Measurements from ENCODE around the gene ACSS3.

Gene ACSS3

DNA sequence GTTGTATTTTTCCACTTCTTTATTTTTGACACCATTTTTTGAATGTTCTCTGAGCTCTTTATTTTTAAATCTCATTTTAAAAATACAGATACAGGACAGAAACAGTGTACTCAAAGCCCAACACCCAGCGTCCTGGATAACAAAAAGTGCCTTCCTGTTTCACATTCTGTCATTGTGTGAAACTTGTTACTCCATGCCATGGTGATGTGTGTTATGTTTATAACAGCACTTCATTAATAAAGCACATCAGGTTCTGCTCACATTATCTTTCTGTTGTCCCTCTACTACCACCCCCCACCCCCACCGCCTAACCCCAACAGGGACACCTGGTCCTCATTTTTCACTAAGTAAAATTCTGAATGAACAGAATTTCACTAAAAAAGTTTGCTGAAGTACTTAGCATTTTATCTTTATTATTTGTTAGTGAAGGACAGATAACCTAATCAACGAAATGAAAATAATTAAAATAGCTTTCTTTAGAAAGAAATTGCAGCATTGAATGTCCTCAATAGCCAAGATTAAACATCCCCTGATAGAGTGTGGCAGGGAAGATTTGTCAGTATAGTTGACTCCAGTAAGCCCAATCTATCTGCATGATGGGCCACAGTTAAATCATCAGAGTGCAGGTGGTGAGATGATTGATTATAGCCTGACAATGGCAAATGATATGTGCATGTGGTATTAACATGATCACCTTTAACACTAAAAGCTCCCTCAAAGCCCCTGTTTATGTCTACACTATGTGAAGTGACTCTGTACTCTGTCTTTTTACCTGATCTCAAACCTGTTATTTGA, 153.9 kb downstream of the ACSS3 start (continued):
- no peak for TF ChIP-seq PRDM6 (tag by site-specific recombination; IDR thresholded peaks at IDR 0.05)
- TF ChIP-seq ZNF704 (tag by site-specific recombination; IDR thresholded peaks at IDR 0.05), result no peak
- TF ChIP-seq ZNF214 (tag by site-specific recombination; IDR thresholded peaks at IDR 0.05; ENCODE audit: borderline replicate concordance), result no peak

DNA sequence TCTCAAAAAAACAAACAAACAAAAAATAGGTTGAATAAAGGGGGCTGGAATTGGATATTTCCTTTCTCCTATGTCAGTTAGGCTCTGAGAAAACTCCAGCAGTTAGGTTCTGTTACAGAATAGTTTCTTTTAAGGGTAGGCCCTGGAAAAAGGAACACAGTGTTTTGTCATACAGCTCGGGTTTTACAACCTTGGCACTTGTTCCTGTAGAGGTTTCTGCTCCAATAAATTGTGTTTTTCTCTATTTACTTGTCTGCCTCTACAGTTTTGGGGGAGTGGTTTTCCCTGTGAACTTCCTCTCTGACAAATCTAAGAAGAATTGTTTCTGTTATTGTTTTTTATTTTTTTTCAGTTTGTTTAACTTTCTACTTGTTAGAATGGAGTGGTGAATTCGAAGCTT, 167.6 kb downstream of the ACSS3 start:
- ChIA-PET CTCF (interaction anchor here (0.7 kb wide), 1 partner anchor 38 kb away, joined by 3 read pairs; no protein-coding TSS in a partner anchor), POLR2A (no interaction called here)
- no peaks in the 10 kb centered on the region for H3K9me3 ChIP-seq (ENCODE audit: control insufficient read depth, insufficient read depth, low read depth, low read length)
- no peaks in the 10 kb centered on the region for H3K36me3 ChIP-seq (ENCODE audit: control insufficient read depth in 2 of 2, insufficient read depth in 1 of 2, low read length in 2 of 2)
- H3K27ac ChIP-seq (ENCODE audit: extremely low read depth, low read depth, low read length), result no peak overlapping the region
- H3K4me1 ChIP-seq (ENCODE audit: control insufficient read depth, insufficient read depth, low read length), result no peaks in the 10 kb centered on the region
- no peak overlapping the region for H3K4me3 ChIP-seq (ENCODE audit: low read depth, low read length)
- TF ChIP-seq ZNF2 (tag by site-specific recombination; IDR thresholded peaks at IDR 0.05), result no peak
- TF ChIP-seq OSR2 (tag by site-specific recombination; IDR thresholded peaks at IDR 0.05), result no peak
- TF ChIP-seq PRDM4 (tag by site-specific recombination; IDR thresholded peaks at IDR 0.05), result no peak
- no peak for TF ChIP-seq ZNF248 (tag by site-specific recombination; IDR thresholded peaks at IDR 0.05)
- TF ChIP-seq, protein P1, sequence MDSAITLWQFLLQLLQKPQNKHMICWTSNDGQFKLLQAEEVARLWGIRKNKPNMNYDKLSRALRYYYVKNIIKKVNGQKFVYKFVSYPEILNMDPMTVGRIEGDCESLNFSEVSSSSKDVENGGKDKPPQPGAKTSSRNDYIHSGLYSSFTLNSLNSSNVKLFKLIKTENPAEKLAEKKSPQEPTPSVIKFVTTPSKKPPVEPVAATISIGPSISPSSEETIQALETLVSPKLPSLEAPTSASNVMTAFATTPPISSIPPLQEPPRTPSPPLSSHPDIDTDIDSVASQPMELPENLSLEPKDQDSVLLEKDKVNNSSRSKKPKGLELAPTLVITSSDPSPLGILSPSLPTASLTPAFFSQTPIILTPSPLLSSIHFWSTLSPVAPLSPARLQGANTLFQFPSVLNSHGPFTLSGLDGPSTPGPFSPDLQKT (IDR thresholded peaks at IDR 0.05; ENCODE audit: borderline replicate concordance, low read depth, low read length), result no peak
- TF ChIP-seq ZNF114 (tag by site-specific recombination; IDR thresholded peaks at IDR 0.05), result no peak
- TF ChIP-seq ATF2 (tag by site-specific recombination; IDR thresholded peaks at IDR 0.05; ENCODE audit: low read depth), result no peak
- TF ChIP-seq ZNF747 (tag by site-specific recombination; IDR thresholded peaks at IDR 0.05), result no peak
- no peak for TF ChIP-seq ZNF596 (tag by site-specific recombination; IDR thresholded peaks at IDR 0.05)
- TF ChIP-seq, protein P2, sequence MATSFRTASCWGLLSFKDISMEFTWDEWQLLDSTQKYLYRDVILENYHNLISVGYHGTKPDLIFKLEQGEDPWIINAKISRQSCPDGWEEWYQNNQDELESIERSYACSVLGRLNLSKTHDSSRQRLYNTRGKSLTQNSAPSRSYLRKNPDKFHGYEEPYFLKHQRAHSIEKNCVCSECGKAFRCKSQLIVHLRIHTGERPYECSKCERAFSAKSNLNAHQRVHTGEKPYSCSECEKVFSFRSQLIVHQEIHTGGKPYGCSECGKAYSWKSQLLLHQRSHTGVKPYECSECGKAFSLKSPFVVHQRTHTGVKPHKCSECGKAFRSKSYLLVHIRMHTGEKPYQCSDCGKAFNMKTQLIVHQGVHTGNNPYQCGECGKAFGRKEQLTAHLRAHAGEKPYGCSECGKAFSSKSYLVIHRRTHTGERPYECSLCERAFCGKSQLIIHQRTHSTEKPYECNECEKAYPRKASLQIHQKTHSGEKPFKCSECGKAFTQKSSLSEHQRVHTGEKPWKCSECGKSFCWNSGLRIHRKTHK (tag by site-specific recombination; IDR thresholded peaks at IDR 0.05), result no peak
- no peak for TF ChIP-seq ZNF629 (tag by site-specific recombination; IDR thresholded peaks at IDR 0.05)
- TF ChIP-seq ZNF518A (tag by site-specific recombination; conservative IDR thresholded peaks at IDR 0.05; ENCODE audit: low read depth), result no peak
- TF ChIP-seq KLF10 (tag by site-specific recombination; IDR thresholded peaks at IDR 0.05), result no peak
- no peak for TF ChIP-seq ZNF621 (tag by site-specific recombination; IDR thresholded peaks at IDR 0.05)
- TF ChIP-seq ZNF169 (tag by site-specific recombination; IDR thresholded peaks at IDR 0.05), result no peak
- TF ChIP-seq REPIN1 (tag by site-specific recombination; IDR thresholded peaks at IDR 0.05; ENCODE audit: low read depth), result no peak
- no peak for TF ChIP-seq ZNF549 (tag by site-specific recombination; IDR thresholded peaks at IDR 0.05)
- TF ChIP-seq GLIS1 (tag by site-specific recombination; IDR thresholded peaks at IDR 0.05), result no peak
